HepG2 (cell line): ENCODE results near the gene HDHD3. TPM values are rescaled to one million over a fixed set of nuclear protein-coding genes. Genes with fewer than 3 reads are reported as not detected.

Source experiments
- LRRFIP1 ChIP-seq: sonication (generic); formaldehyde crosslinking; conservative IDR thresholded peaks from 2 replicates; pipeline ENCODE4 v1.4.0; 2020; ENCODE audit warnings: missing genetic modification reagents
- RBAK ChIP-seq: sonication (generic); formaldehyde crosslinking; IDR thresholded peaks from 2 replicates; pipeline ENCODE4 v1.5.1; 2020; ENCODE audit warnings: mild to moderate bottlenecking, missing genetic modification reagents
- ZFX ChIP-seq: sonication (generic); formaldehyde crosslinking; IDR thresholded peaks from 2 replicates; pipeline ENCODE4 v1.4.0; 2020; ENCODE audit warnings: mild to moderate bottlenecking, low read depth, missing genetic modification reagents, moderate library complexity
- ZNF30 ChIP-seq: sonication (generic); formaldehyde crosslinking; IDR thresholded peaks from 2 replicates; pipeline ENCODE4 v1.5.0; 2020; ENCODE audit warnings: mild to moderate bottlenecking, missing genetic modification reagents
- ZNF501 ChIP-seq: sonication (generic); formaldehyde crosslinking; IDR thresholded peaks from 2 replicates; pipeline ENCODE4 v1.5.1; 2020; ENCODE audit warnings: mild to moderate bottlenecking, moderate library complexity, missing genetic modification reagents
- ZNF598 ChIP-seq: sonication (generic); formaldehyde crosslinking; IDR thresholded peaks from 2 replicates; pipeline ENCODE4 v1.5.1; 2020; ENCODE audit warnings: mild to moderate bottlenecking, missing genetic modification reagents, borderline replicate concordance
- ZNF646 ChIP-seq: sonication (generic); formaldehyde crosslinking; IDR thresholded peaks from 2 replicates; pipeline ENCODE4 v1.9.0; 2021; ENCODE audit warnings: mild to moderate bottlenecking, missing genetic modification reagents
- polyA plus RNA-seq, 8 experiments: library from polyadenylated mRNA; depleted of rRNA in 3 of 8; stranded (reverse) in 7 of 8; unstranded in 1 of 8; fragments of >200 nt; fragmentation: Illumina TruSeq in 4 of 8; extraction: Trizol in 4 of 8; gene quantifications; 2 replicates each; pipeline versions ENCODE4 v1.2.1 to v1.2.3, GENCODE V29; 2011 to 2016; ENCODE audit warnings: low read depth in 4 of 8, missing spikeins in 1 of 8, mixed read lengths in 1 of 8; ENCODE audit not compliant: insufficient read depth in 1 of 8
- total RNA-seq, 5 experiments: library from RNA; depleted of rRNA; stranded (reverse); fragments of >200 nt; fragmentation: Illumina TruSeq; extraction: Trizol; gene quantifications; 2 replicates each; pipeline ENCODE4 v1.2.3, GENCODE V29; 2016; ENCODE audit warnings: low read depth in 1 of 5
- TF ChIP-seq, protein P1 (sequence below): sonication (generic); formaldehyde crosslinking; IDR thresholded peaks from 2 replicates; pipeline ENCODE4 v1.4.0; 2020; ENCODE audit warnings: mild to moderate bottlenecking, missing genetic modification reagents

The HDHD3 gene
- total and polyA plus RNA-seq, 2 of the 13 experiments (the other 11 are each of a cell fraction or from before 2014, with no cell fraction given): 23.1 to 38.5 TPM

DNA sequence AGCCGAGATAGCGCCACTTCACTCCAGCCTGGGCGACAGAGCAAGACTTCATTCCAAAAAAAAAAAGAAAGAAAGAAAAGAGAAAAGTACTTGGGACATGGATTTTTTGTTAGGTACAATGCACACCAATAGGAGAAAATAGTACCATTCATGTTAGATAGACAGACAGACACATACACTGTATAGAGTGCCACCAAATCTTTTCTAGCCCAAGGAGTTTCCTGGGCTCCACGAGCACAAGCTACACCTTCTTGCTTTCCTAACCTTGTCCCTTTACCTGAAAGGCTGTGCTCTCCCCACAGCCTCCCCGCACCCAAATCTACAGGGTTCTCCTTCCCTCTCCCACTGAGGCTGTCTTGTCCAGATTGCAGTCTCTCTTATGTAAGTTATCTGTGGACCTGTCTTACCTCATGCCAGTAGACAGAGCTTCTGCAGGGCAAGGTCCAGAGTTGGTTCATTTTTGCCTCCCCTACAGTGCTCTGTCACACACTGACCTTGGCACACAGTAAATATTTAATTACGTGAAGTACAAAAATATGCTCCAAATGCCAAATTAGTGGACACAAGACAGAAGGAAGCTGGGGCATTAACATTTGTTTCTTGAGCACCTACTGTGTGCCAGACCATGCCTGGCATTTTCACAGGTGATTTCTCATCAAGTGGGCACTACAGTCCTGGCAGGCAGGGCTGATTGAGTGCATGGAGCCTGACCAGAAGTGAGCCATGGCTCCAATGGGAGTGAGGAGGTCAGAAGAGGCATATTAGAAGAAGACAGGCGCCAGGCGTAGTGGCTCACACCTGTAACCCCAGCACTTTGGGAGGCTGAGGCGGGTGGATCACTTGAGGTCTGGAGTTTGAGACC lies 18.4 kb upstream of the HDHD3 start (continued):
- TF ChIP-seq ZNF646 (CRISPR knock-in tag) (no peak), RBAK (no peak), ZNF501 (CRISPR knock-in tag) (peak; percentile 50; the same call in 1 of the 2 replicates), ZFX (CRISPR knock-in tag) (peak; percentile 36; the same call in 1 of the 2 replicates), ZNF30 (CRISPR knock-in tag) (no peak), LRRFIP1 (CRISPR knock-in tag) (no peak), ZNF598 (CRISPR knock-in tag) (no peak)
- TF ChIP-seq, protein P1, sequence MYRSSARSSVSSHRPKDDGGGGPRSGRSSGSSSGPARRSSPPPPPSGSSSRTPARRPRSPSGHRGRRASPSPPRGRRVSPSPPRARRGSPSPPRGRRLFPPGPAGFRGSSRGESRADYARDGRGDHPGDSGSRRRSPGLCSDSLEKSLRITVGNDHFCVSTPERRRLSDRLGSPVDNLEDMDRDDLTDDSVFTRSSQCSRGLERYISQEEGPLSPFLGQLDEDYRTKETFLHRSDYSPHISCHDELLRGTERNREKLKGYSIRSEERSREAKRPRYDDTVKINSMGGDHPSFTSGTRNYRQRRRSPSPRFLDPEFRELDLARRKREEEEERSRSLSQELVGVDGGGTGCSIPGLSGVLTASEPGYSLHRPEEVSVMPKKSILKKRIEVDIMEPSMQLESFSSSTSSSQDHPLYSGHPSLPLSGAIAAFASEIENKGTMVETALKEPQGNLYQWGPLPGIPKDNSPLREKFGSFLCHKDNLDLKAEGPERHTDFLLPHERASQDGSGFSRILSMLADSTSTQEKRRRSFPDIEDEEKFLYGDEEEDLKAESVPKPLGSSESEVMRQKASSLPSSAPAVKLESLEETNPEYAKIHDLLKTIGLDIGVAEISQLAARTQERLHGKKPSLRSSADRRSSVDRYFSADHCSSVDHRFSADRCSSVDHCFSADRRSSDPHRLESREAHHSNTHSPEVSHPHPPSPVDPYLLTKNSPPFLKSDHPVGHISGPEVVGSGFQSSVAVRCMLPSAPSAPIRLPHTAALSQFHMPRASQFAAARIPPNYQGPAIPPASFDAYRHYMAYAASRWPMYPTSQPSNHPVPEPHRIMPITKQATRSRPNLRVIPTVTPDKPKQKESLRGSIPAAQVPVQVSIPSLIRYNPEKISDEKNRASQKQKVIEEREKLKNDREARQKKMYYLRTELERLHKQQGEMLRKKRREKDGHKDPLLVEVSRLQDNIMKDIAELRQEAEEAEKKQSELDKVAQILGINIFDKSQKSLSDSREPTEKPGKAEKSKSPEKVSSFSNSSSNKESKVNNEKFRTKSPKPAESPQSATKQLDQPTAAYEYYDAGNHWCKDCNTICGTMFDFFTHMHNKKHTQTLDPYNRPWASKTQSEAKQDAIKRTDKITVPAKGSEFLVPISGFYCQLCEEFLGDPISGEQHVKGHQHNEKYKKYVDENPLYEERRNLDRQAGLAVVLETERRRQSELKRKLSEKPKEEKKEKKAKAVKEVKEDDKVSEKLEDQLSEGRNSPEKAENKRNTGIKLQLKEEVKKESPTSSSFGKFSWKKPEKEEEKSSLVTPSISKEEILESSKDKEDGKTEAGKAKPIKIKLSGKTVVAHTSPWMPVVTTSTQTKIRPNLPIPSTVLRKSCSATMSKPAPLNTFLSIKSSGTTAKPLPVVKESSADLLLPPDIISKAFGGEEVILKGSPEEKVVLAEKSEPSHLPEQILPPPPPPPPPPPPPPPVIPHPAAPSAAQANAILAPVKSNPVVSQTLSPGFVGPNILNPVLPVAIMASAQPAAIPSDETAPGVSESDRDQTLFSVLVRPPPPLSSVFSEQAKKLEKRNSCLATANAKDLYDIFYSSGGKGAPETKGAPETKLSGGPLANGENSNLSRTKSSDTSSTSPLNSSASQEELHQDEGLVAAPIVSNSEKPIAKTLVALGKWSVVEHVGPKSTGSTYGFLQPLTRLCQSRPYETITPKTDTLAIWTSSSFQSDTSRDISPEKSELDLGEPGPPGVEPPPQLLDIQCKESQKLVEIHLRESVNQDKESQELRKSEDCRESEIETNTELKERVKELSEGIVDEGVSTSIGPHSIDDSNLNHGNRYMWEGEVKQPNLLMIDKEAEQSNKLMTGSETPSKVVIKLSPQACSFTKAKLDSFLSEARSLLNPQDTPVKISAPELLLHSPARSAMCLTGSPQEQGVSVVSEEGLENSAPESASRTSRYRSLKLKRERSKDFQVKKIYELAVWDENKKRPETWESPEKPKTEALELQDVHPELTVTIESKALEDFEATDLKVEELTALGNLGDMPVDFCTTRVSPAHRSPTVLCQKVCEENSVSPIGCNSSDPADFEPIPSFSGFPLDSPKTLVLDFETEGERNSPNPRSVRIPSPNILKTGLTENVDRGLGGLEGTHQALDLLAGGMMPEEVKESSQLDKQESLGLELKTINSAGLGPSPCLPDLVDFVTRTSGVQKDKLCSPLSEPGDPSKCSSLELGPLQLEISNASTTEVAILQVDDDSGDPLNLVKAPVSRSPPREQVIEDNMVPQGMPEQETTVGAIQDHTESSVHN (CRISPR knock-in tag): no peak
